ENCODE data around the gene CALN1. TPM values are rescaled to one million over a fixed set of nuclear protein-coding genes. Genes with fewer than 3 reads are reported as not detected.
A peak's percentile ranks its signal among the peaks of the same experiment; 100 is the strongest.

CALN1 gene
- total and polyA plus RNA-seq, 9 of the 15 experiments (the other 6 are each of a cell fraction or from before 2014, with no cell fraction given): 1.4 to 7.5 (median 3.3) TPM

GRCh38 chr7:72334066-72334465, 78.1 kb downstream of the CALN1 start:
- Histone ChIP-seq H3K79me2 (ENCODE audit: control insufficient read depth, insufficient read depth, low read length) (no peaks in the 10 kb centered on the region), H3K9me1 (ENCODE audit: control insufficient read depth, insufficient read depth, low read length) (no peaks in the 10 kb centered on the region), H2AFZ (ENCODE audit: low read depth, low read length) (no peak overlapping the region), H3K27me3 (ENCODE audit: control insufficient read depth in 2 of 2, insufficient read depth in 2 of 2, low read length in 2 of 2) (peaks cover 2 to 21% of the 10 kb centered on the region in 2 experiments; a peak in 4 of 5 replicates), H3K4me1 (replicated peaks in 1 of 2; ENCODE audit: control insufficient read depth in 2 of 2, insufficient read depth in 2 of 2, low read length in 2 of 2) (peaks cover 0 to 22% of the 10 kb centered on the region in 2 experiments; a peak in 1 of 5 replicates), H3K9ac (ENCODE audit: insufficient read depth in 1 of 2, low read depth in 2 of 2, low read length in 2 of 2) (no peak overlapping the region), H3K4me2 (ENCODE audit: insufficient read depth, low read length) (no peak overlapping the region), H4K20me1 (replicated peaks; ENCODE audit: control insufficient read depth, insufficient read depth, low read length) (peaks cover 5% of the 10 kb centered on the region; the same call in 1 of the 2 replicates), H3K27ac (ENCODE audit: extremely low read depth, low read depth, low read length) (no peak overlapping the region), H3K9me3 (replicated peaks; ENCODE audit: control insufficient read depth, insufficient read depth, low read depth, low read length) (no peaks in the 10 kb centered on the region), H3K4me3 (no peak overlapping the region), H3K36me3 (ENCODE audit: control insufficient read depth, insufficient read depth, low read length) (no peaks in the 10 kb centered on the region)
- ChIA-PET POLR2A (interaction anchor here (0.7 to 1.7 kb wide), 3 partner anchors 12 to 109 kb away, joined by 3 to 4 read pairs (median 3); no protein-coding TSS in a partner anchor), CTCF (ENCODE audit: low intra/inter-chr PET ratio) (no interaction called here)
- WGBS (ENCODE audit: insufficient coverage, low coverage, missing lambda C conversion rate): 0% methylated on average over 6 of the region's 6 CpGs
- BruUV-seq (replicated peaks): no TSS peak
- TF ChIP-seq SMC3 (conservative IDR thresholded peaks at IDR 0.05; ENCODE audit: insufficient read depth, low read depth, low read length) (0 out of 2 replicates have a peak, but pooled peaks have one; percentile 10), KDM2B (CRISPR knock-in tag; IDR thresholded peaks at IDR 0.05) (no peak), ZNF668 (CRISPR knock-in tag; IDR thresholded peaks at IDR 0.05) (no peak), KLF16 (IDR thresholded peaks at IDR 0.05) (no peak), TSC22D4 (tag; IDR thresholded peaks at IDR 0.05) (no peak), ZNF134 (CRISPR knock-in tag; conservative IDR thresholded peaks at IDR 0.05) (no peak), PTBP1 (IDR thresholded peaks at IDR 0.05; ENCODE audit: low read depth, low read length) (no peak), ZNF174 (CRISPR knock-in tag; IDR thresholded peaks at IDR 0.05) (no peak), ZBTB9 (CRISPR knock-in tag; IDR thresholded peaks at IDR 0.05) (no peak), RBFOX2 (IDR thresholded peaks at IDR 0.05; ENCODE audit: low read depth, low read length) (no peak), RAD21 (CRISPR knock-in tag; conservative IDR thresholded peaks at IDR 0.05 in 1 of 2, IDR thresholded peaks at IDR 0.05 in 1 of 2) (peak in 1 of 2 experiments; percentile 39; a peak in 2 of 4 replicates), CTCF (IDR thresholded peaks at IDR 0.05 in 2 of 3, conservative IDR thresholded peaks at IDR 0.05 in 1 of 3; ENCODE audit: insufficient read depth in 2 of 3, low read depth in 1 of 3, low read length in 3 of 3) (peak; percentile 50 to 60 (median 53); a peak in 5 of 6 replicates), ZNF184 (CRISPR knock-in tag; IDR thresholded peaks at IDR 0.05) (no peak)
- TF ChIP-seq, protein P1, sequence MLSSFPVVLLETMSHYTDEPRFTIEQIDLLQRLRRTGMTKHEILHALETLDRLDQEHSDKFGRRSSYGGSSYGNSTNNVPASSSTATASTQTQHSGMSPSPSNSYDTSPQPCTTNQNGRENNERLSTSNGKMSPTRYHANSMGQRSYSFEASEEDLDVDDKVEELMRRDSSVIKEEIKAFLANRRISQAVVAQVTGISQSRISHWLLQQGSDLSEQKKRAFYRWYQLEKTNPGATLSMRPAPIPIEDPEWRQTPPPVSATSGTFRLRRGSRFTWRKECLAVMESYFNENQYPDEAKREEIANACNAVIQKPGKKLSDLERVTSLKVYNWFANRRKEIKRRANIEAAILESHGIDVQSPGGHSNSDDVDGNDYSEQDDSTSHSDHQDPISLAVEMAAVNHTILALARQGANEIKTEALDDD (IDR thresholded peaks at IDR 0.05): no peak
- TF ChIP-seq, protein P2, sequence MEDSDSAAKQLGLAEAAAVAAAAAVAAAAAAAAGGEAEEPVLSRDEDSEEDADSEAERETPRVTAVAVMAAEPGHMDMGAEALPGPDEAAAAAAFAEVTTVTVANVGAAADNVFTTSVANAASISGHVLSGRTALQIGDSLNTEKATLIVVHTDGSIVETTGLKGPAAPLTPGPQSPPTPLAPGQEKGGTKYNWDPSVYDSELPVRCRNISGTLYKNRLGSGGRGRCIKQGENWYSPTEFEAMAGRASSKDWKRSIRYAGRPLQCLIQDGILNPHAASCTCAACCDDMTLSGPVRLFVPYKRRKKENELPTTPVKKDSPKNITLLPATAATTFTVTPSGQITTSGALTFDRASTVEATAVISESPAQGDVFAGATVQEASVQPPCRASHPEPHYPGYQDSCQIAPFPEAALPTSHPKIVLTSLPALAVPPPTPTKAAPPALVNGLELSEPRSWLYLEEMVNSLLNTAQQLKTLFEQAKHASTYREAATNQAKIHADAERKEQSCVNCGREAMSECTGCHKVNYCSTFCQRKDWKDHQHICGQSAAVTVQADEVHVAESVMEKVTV (CRISPR knock-in tag; IDR thresholded peaks at IDR 0.05): no peak
- intact Hi-C loops (cut with micrococcal nuclease) (loop anchor here (10.0 kb wide), 1 partner anchor 579 kb away; no protein-coding TSS in a partner anchor), in situ Hi-C loops (cut with MboI) (no loop called here)
- FAIRE-seq (peak; percentile 79), DNase-seq (ENCODE audit: extremely low read depth in 1 of 4, low spot score in 3 of 4) (peak; percentile 23 to 42 (median 24)), ATAC-seq (peak; percentile 80)
